Peyer's patch (tissue), 4 donors: ENCODE results near the gene FAM78A. TPM values are rescaled to one million over a fixed set of nuclear protein-coding genes. Genes with fewer than 3 reads are reported as not detected.

Experiments
- DNase-seq, 3 donors: peaks; one replicate each; pipeline ENCODE4 v3.0.0-alpha.2; 2017 to 2019
- H3K27ac ChIP-seq, 4 donors: fragments of 200-600 bp; sonication (generic); one replicate each; pipeline ENCODE4 v1.5.1; 2016 to 2019
- H3K27me3 ChIP-seq, 2 donors: fragments of 200-600 bp; sonication (generic); one replicate each; pipeline ENCODE4 v1.5.1; 2019
- H3K36me3 ChIP-seq, 3 donors: fragments of 200-600 bp; sonication (generic); one replicate each; pipeline ENCODE4 v1.5.1; 2016 to 2019
- H3K4me1 ChIP-seq, 4 donors: fragments of 200-600 bp; sonication (generic); one replicate each; pipeline ENCODE4 v1.5.1; 2016 to 2019
- H3K4me3 ChIP-seq, 4 donors: fragments of 200-600 bp; sonication (generic); 1 replicate in 3 of 4; 2 replicates in 1 of 4; pipeline ENCODE4 v1.5.1; 2016 to 2019; ENCODE audit warnings: mild to moderate bottlenecking in 1 of 4
- H3K9me3 ChIP-seq, 4 donors: fragments of 200-600 bp; sonication (generic); one replicate each; pipeline ENCODE4 v1.5.1; 2016 to 2019; ENCODE audit warnings: mild to moderate bottlenecking in 1 of 4
- CTCF ChIP-seq, 6 experiments: fragments of 450-650 bp in 4 of 6; fragments of 200-600 bp in 2 of 6; sonication (generic) in 1 of 6; IDR thresholded peaks; one replicate each; pipeline ENCODE4 v1.5.1; 2017 to 2019; ENCODE audit warnings: antibody characterized with exemption in 6 of 6, mild to moderate bottlenecking in 3 of 6, moderate library complexity in 1 of 6
- POLR2A ChIP-seq, 2 donors: fragments of 450-650 bp; IDR thresholded peaks; one replicate each; pipeline ENCODE4 v1.5.1; 2017; ENCODE audit warnings: antibody characterized with exemption in 2 of 2, mild to moderate bottlenecking in 2 of 2, moderate library complexity in 2 of 2
- total RNA-seq, 4 donors: library from RNA; depleted of rRNA; stranded (reverse); fragments of >200 nt; gene quantifications; one replicate each; pipeline ENCODE4 v1.1.0, GENCODE V29; 2016

Gene FAM78A
- total RNA-seq, 4 donors from 2014 or later, result 0.95 to 8.3 (median 3.3) TPM

- no peak for TF ChIP-seq CTCF (IDR thresholded peaks at IDR 0.05)
- no peak for TF ChIP-seq POLR2A (IDR thresholded peaks at IDR 0.05)
Measured at GRCh38 chr9:131233556-131233955, 42.8 kb downstream of the FAM78A start.

GRCh38 chr9:131228988-131229387 is 47.3 kb downstream of the FAM78A start:
- DNase-seq, result peak in 1 of 3 donors; percentile 9
- Histone ChIP-seq H3K27me3 (no peaks in the 10 kb centered on the region), H3K36me3 (peaks cover 0 to 67% (median 0%) of the 10 kb centered on the region in 3 donors), H3K4me1 (no peaks in the 10 kb centered on the region), H3K27ac (no peak overlapping the region), H3K9me3 (no peaks in the 10 kb centered on the region), H3K4me3 (no peak overlapping the region)
- TF ChIP-seq POLR2A (IDR thresholded peaks at IDR 0.05), result no peak
- no peak for TF ChIP-seq CTCF (IDR thresholded peaks at IDR 0.05)

More at GRCh38 chr9:131233556-131233955, 42.8 kb downstream of the FAM78A start:
- H3K27ac ChIP-seq, result peak overlapping the region; percentile 31 to 60 (median 38)
- H3K27me3 ChIP-seq, result no peaks in the 10 kb centered on the region
- peaks cover 0 to 15% (median 4%) of the 10 kb centered on the region in 4 donors for H3K4me1 ChIP-seq
- H3K4me3 ChIP-seq, result no peak overlapping the region
- peaks cover 0 to 66% (median 0%) of the 10 kb centered on the region in 3 donors for H3K36me3 ChIP-seq
- peak in 1 of 3 donors; percentile 46 for DNase-seq
- H3K9me3 ChIP-seq, result no peaks in the 10 kb centered on the region

- no peak for DNase-seq
- peaks cover 0 to 63% (median 0%) of the 10 kb centered on the region in 3 donors for H3K36me3 ChIP-seq
- H3K4me3 ChIP-seq, result peak overlapping the region in 2 of 4 donors; percentile 0 to 10
Measured at GRCh38 chr9:131227959-131228460, 48.3 kb downstream of the FAM78A start.

GRCh38 chr9:131227112-131227958 is 49.0 kb downstream of the FAM78A start:
- no peaks in the 10 kb centered on the region for H3K4me1 ChIP-seq
- no peak overlapping the region for H3K4me3 ChIP-seq
- DNase-seq, result peak in 1 of 3 donors; percentile 9
- TF ChIP-seq CTCF (IDR thresholded peaks at IDR 0.05) (no peak), POLR2A (IDR thresholded peaks at IDR 0.05) (no peak)
- H3K9me3 ChIP-seq, result no peaks in the 10 kb centered on the region
- peaks cover 0 to 56% (median 0%) of the 10 kb centered on the region in 3 donors for H3K36me3 ChIP-seq
- H3K27ac ChIP-seq, result peak overlapping the region in 1 of 4 donors; percentile 25
- no peaks in the 10 kb centered on the region for H3K27me3 ChIP-seq

More at GRCh38 chr9:131227959-131228460, 48.3 kb downstream of the FAM78A start:
- TF ChIP-seq CTCF (IDR thresholded peaks at IDR 0.05) (no peak), POLR2A (IDR thresholded peaks at IDR 0.05) (no peak)
- H3K27me3 ChIP-seq, result no peaks in the 10 kb centered on the region
- no peaks in the 10 kb centered on the region for H3K4me1 ChIP-seq
- no peaks in the 10 kb centered on the region for H3K9me3 ChIP-seq
- peak overlapping the region in 1 of 4 donors; percentile 25 for H3K27ac ChIP-seq

- TF ChIP-seq POLR2A (IDR thresholded peaks at IDR 0.05) (no peak), CTCF (IDR thresholded peaks at IDR 0.05) (no peak)
- no peak for DNase-seq
- peaks cover 0 to 45% (median 0%) of the 10 kb centered on the region in 3 donors for H3K36me3 ChIP-seq
Measured at GRCh38 chr9:131226226-131226625, 50.1 kb downstream of the FAM78A start.

More at GRCh38 chr9:131226226-131226625, 50.1 kb downstream of the FAM78A start:
- Histone ChIP-seq H3K9me3 (no peaks in the 10 kb centered on the region), H3K27me3 (no peaks in the 10 kb centered on the region), H3K27ac (no peak overlapping the region), H3K4me1 (no peaks in the 10 kb centered on the region), H3K4me3 (no peak overlapping the region)
